Keratinocyte (primary cell): Measurements from ENCODE around the gene CSTF1. TPM values are rescaled to one million over a fixed set of nuclear protein-coding genes. Genes with fewer than 3 reads are reported as not detected.

Source experiments
- DNase-seq: peaks from one replicate; pipeline ENCODE4 v3.0.0-alpha.2; 2011; ENCODE audit warnings: low read depth, missing footprints, low spot score
- FAIRE-seq: peaks from 2 replicates; lab custom pipeline; 2011; peaks lifted over from hg19 to GRCh38; lab: Jason Lieb, UNC
- H2AFZ ChIP-seq: 2 replicates; pipeline ENCODE4 v1.6.0; 2012; ENCODE audit warnings: low read length, control low read depth, inconsistent platforms; ENCODE audit not compliant: control insufficient read depth
- H3K27ac ChIP-seq: 2 replicates; pipeline ENCODE4 v1.5.1; 2011; ENCODE audit warnings: low read length; ENCODE audit not compliant: control insufficient read depth, insufficient read depth
- H3K27me3 ChIP-seq: 3 replicates; pipeline ENCODE4 v1.6.0; 2011; ENCODE audit warnings: low read length; ENCODE audit not compliant: control insufficient read depth, insufficient read depth; ENCODE audit errors: extremely low read depth
- H3K36me3 ChIP-seq, 2 experiments: 2 replicates in 1 of 2; 3 replicates in 1 of 2; pipeline ENCODE4 v1.5.1; 2011; ENCODE audit warnings: low read length in 2 of 2, mild to moderate bottlenecking in 1 of 2; ENCODE audit not compliant: control insufficient read depth in 2 of 2, insufficient read depth in 2 of 2; ENCODE audit errors: extremely low read depth in 1 of 2
- H3K4me1 ChIP-seq: 3 replicates; pipeline ENCODE4 v1.5.1; 2011; ENCODE audit warnings: low read length; ENCODE audit not compliant: control insufficient read depth, insufficient read depth; ENCODE audit errors: extremely low read depth
- H3K4me2 ChIP-seq: 3 replicates; pipeline ENCODE4 v1.6.0; 2011; ENCODE audit warnings: low read depth, low read length; ENCODE audit not compliant: control insufficient read depth, insufficient read depth; ENCODE audit errors: extremely low read depth
- H3K4me3 ChIP-seq, 3 experiments: fragments of 200-600 bp in 1 of 3; sonication (generic) in 1 of 3; 2 replicates in 2 of 3; 3 replicates in 1 of 3; pipeline ENCODE4 v1.5.1; 2011 to 2016; ENCODE audit warnings: low read length in 3 of 3, mild to moderate bottlenecking in 3 of 3, control low read depth in 2 of 3, inconsistent platforms in 1 of 3, low read depth in 1 of 3, mixed read lengths in 1 of 3, mixed run types in 1 of 3, moderate library complexity in 1 of 3; ENCODE audit not compliant: control insufficient read depth in 2 of 3, insufficient read depth in 2 of 3; ENCODE audit errors: extremely low read depth in 1 of 3
- H3K79me2 ChIP-seq: 2 replicates; pipeline ENCODE4 v1.6.0; 2012; ENCODE audit warnings: low read length; ENCODE audit not compliant: control insufficient read depth, insufficient read depth
- H3K9ac ChIP-seq: 3 replicates; pipeline ENCODE4 v1.6.0; 2011; ENCODE audit warnings: low read length; ENCODE audit not compliant: control insufficient read depth, insufficient read depth; ENCODE audit errors: extremely low read depth
- H3K9me1 ChIP-seq: 3 replicates; pipeline ENCODE4 v1.6.0; 2011; ENCODE audit warnings: low read length; ENCODE audit not compliant: control insufficient read depth, insufficient read depth; ENCODE audit errors: extremely low read depth
- H3K9me3 ChIP-seq: 2 replicates; pipeline ENCODE4 v1.5.1; 2012; ENCODE audit warnings: low read depth, low read length; ENCODE audit not compliant: control insufficient read depth
- H4K20me1 ChIP-seq: 3 replicates; pipeline ENCODE4 v1.6.0; 2011; ENCODE audit warnings: low read length; ENCODE audit not compliant: control insufficient read depth, insufficient read depth; ENCODE audit errors: extremely low read depth
- EZH2 ChIP-seq: IDR thresholded peaks from one replicate; pipeline ENCODE4 v1.6.1; 2012; ENCODE audit warnings: inconsistent platforms, mild to moderate bottlenecking, low read length, moderate library complexity
- dilution Hi-C: fragments of 300-500 bp; cut with MboI; formaldehyde crosslinking; loops from one replicate; pipeline ENCODE4 v1.7.0; 2020; ENCODE audit warnings: low sequenced_read_pairs; ENCODE audit not compliant: extremely low pct_ligation_motif_present
- polyA plus RNA-seq, 5 experiments: library from polyadenylated mRNA; depleted of rRNA in 3 of 5; stranded (reverse) in 3 of 5; stranded (forward) in 1 of 5; unstranded in 1 of 5; fragments of >200 nt; gene quantifications; 1 replicate in 1 of 5; 2 replicates in 3 of 5; 3 replicates in 1 of 5; pipeline versions ENCODE4 v1.2.1 to v1.2.3, GENCODE V29; 2011 to 2012; ENCODE audit warnings: missing spikeins in 2 of 5, low read depth in 1 of 5, low replicate concordance in 1 of 5
- TF ChIP-seq, protein P1 (sequence below), 3 experiments: IDR thresholded peaks in 1 of 3; conservative IDR thresholded peaks in 1 of 3; optimal IDR thresholded peaks in 1 of 3; 2 replicates in 2 of 3; 3 replicates in 1 of 3; pipeline versions ENCODE3 to v1.5.1; 2011; ENCODE audit warnings: low read length in 3 of 3, mild to moderate bottlenecking in 3 of 3, moderate library complexity in 2 of 3, control low read depth in 1 of 3, inconsistent platforms in 1 of 3; ENCODE audit not compliant: insufficient read depth in 2 of 3; ENCODE audit errors: extremely low read depth in 1 of 3

Gene CSTF1
- polyA plus RNA-seq, 1 donor (not counting 4 experiments of a cell fraction or from before 2014, with no cell fraction given): 40.3 TPM

- H3K4me3 ChIP-seq: no peak overlapping the region
- FAIRE-seq (no peak), DNase-seq (no peak)
- no peaks in the 10 kb centered on the region for H3K4me1 ChIP-seq
- H3K4me2 ChIP-seq: no peak overlapping the region
- H4K20me1 ChIP-seq: no peaks in the 10 kb centered on the region
- H3K27me3 ChIP-seq: no peaks in the 10 kb centered on the region
- no peak overlapping the region for H3K27ac ChIP-seq
- H2AFZ ChIP-seq: no peak overlapping the region
- dilution Hi-C loops: no loop called here
- no peaks in the 10 kb centered on the region for H3K36me3 ChIP-seq
- H3K79me2 ChIP-seq: no peaks in the 10 kb centered on the region
- no peak overlapping the region for H3K9ac ChIP-seq
- no peak for TF ChIP-seq EZH2
- TF ChIP-seq, protein P1, sequence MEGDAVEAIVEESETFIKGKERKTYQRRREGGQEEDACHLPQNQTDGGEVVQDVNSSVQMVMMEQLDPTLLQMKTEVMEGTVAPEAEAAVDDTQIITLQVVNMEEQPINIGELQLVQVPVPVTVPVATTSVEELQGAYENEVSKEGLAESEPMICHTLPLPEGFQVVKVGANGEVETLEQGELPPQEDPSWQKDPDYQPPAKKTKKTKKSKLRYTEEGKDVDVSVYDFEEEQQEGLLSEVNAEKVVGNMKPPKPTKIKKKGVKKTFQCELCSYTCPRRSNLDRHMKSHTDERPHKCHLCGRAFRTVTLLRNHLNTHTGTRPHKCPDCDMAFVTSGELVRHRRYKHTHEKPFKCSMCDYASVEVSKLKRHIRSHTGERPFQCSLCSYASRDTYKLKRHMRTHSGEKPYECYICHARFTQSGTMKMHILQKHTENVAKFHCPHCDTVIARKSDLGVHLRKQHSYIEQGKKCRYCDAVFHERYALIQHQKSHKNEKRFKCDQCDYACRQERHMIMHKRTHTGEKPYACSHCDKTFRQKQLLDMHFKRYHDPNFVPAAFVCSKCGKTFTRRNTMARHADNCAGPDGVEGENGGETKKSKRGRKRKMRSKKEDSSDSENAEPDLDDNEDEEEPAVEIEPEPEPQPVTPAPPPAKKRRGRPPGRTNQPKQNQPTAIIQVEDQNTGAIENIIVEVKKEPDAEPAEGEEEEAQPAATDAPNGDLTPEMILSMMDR (optimal IDR thresholded peaks at IDR 0.05 in 1 of 3, IDR thresholded peaks at IDR 0.05 in 1 of 3, conservative IDR thresholded peaks at IDR 0.05 in 1 of 3; ENCODE audit: extremely low read depth in 1 of 3, insufficient read depth in 2 of 3, low read length in 3 of 3): no peak
- H3K9me1 ChIP-seq: no peaks in the 10 kb centered on the region
- H3K9me3 ChIP-seq: no peaks in the 10 kb centered on the region
Measured at GRCh38 chr20:56417911-56418310, 25.5 kb downstream of the CSTF1 start.

DNA sequence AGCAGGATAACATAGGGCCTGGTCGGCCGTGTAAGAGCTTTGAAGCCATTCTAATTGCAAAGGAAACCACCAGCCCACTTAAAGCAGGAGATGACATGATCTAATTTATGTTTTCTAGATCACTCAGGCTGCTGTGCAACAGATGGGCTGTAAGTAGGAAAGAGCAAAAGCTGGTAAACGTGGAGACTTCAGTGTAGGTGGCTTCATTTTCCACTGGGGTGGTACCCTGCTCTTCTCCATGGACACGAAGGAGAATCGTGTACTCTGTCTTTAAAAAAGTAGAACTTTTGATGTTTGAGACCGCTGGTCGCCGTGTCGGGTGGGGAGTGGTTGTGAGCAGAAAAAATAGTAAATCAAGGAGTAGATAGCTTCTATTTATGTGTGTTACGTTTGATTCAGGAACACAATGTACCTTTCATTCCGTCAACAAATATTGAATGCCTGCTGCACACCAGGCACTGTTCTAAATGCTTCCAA, 26.0 kb downstream of the CSTF1 start:
- Histone ChIP-seq H3K4me3 (no peak overlapping the region), H3K27ac (no peak overlapping the region), H4K20me1 (no peaks in the 10 kb centered on the region), H3K79me2 (no peaks in the 10 kb centered on the region), H3K4me2 (no peak overlapping the region), H3K9me3 (no peaks in the 10 kb centered on the region), H3K4me1 (no peaks in the 10 kb centered on the region), H3K9ac (no peak overlapping the region), H3K9me1 (no peaks in the 10 kb centered on the region), H2AFZ (no peak overlapping the region), H3K36me3 (no peaks in the 10 kb centered on the region), H3K27me3 (no peaks in the 10 kb centered on the region)
- dilution Hi-C loops: no loop called here
- DNase-seq (no peak), FAIRE-seq (no peak)
- TF ChIP-seq EZH2: no peak
- TF ChIP-seq, protein P1 (optimal IDR thresholded peaks at IDR 0.05 in 1 of 3, IDR thresholded peaks at IDR 0.05 in 1 of 3, conservative IDR thresholded peaks at IDR 0.05 in 1 of 3; ENCODE audit: extremely low read depth in 1 of 3, insufficient read depth in 2 of 3, low read length in 3 of 3): no peak
